LNCAP (cell line): ENCODE results near the gene GFPT2.

ENCODE experiments used
- CTCF ChIP-seq: fragments of 450-650 bp; IDR thresholded peaks from 2 replicates; pipeline ENCODE4 v1.5.1; 2017; ENCODE audit warnings: mild to moderate bottlenecking

The GFPT2 gene

GRCh38 chr5:180366326-180366725, 13.2 kb upstream of the GFPT2 start:
- TF ChIP-seq CTCF, result no peak

- TF ChIP-seq CTCF, result no peak
Observed at GRCh38 chr5:180365829-180366228, 12.7 kb upstream of the GFPT2 start.

- TF ChIP-seq CTCF, result no peak
Observed at GRCh38 chr5:180364306-180364856, 11.2 kb upstream of the GFPT2 start.

- no peak for TF ChIP-seq CTCF
Observed at GRCh38 chr5:180360078-180360957, 7.2 kb upstream of the GFPT2 start.

- no peak for TF ChIP-seq CTCF
Observed at GRCh38 chr5:180358694-180359093, 5.6 kb upstream of the GFPT2 start.

- no peak for TF ChIP-seq CTCF
Observed at GRCh38 chr5:180358179-180358578, 5.0 kb upstream of the GFPT2 start.

- no peak for TF ChIP-seq CTCF
Observed at GRCh38 chr5:180354966-180355365, 1.8 kb upstream of the GFPT2 start.
